ENCODE measurements around the gene NTHL1.

DNA sequence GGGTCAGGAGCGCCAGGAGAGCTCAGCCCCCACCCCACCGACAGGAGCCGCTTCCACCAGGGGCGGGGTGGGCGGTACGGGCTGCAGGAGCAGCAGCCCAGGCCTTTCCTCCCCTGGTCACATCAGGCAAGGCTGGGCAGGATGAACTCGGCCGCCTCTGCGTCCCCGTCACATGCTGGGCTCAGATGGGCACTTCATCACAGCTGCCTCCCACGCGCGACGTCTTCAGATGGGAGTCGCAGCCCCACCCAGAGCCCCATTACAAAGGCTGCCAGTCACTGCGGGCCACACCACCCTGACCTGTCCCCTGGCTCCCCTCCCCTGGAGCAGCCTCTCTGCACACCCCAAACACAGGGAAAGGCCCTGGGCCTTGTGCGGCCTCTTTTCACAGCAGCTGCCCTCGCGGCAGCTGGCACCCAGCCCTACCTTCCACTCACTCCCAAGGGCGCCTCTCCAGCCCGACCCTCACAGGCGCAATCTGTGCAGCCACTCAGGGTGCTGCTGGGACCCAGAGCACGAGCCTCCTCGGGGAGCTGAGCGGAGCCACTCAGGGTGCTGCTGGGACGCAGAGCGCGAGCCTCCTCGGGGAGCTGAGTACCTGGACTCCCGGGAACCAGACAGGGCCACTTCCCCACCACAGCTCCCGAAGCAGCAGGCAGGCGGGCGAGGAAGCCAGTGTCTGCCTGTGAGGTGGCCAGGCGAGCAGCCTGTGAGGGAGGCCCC lies 42.7 kb downstream of the NTHL1 start:
- TF ChIP-seq, protein P1, sequence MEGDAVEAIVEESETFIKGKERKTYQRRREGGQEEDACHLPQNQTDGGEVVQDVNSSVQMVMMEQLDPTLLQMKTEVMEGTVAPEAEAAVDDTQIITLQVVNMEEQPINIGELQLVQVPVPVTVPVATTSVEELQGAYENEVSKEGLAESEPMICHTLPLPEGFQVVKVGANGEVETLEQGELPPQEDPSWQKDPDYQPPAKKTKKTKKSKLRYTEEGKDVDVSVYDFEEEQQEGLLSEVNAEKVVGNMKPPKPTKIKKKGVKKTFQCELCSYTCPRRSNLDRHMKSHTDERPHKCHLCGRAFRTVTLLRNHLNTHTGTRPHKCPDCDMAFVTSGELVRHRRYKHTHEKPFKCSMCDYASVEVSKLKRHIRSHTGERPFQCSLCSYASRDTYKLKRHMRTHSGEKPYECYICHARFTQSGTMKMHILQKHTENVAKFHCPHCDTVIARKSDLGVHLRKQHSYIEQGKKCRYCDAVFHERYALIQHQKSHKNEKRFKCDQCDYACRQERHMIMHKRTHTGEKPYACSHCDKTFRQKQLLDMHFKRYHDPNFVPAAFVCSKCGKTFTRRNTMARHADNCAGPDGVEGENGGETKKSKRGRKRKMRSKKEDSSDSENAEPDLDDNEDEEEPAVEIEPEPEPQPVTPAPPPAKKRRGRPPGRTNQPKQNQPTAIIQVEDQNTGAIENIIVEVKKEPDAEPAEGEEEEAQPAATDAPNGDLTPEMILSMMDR (IDR thresholded peaks at IDR 0.05), result no peak
- TF ChIP-seq POLR2A (IDR thresholded peaks at IDR 0.05), result no peak
